Adipocyte (in vitro differentiated cells): ENCODE results near the gene VSNL1.

Source experiments
- DNase-seq: peaks from one replicate; pipeline ENCODE4 v3.0.0-alpha.2; 2015; ENCODE audit warnings: low read depth
- H3K27me3 ChIP-seq: replicated peaks from 2 replicates; pipeline ENCODE4 v1.7.0; 2013; ENCODE audit warnings: mild to moderate bottlenecking, low read length, moderate library complexity; ENCODE audit not compliant: control insufficient read depth, insufficient read depth
- H3K36me3 ChIP-seq: 2 replicates; pipeline ENCODE4 v1.7.0; 2013; ENCODE audit warnings: low read length, mild to moderate bottlenecking, moderate library complexity; ENCODE audit not compliant: control insufficient read depth, insufficient read depth, severe bottlenecking
- H3K4me1 ChIP-seq: 2 replicates; pipeline ENCODE4 v1.7.0; 2013; ENCODE audit warnings: mild to moderate bottlenecking, low read length, moderate library complexity; ENCODE audit not compliant: control insufficient read depth, insufficient read depth
- H3K4me3 ChIP-seq: 2 replicates; pipeline ENCODE4 v1.7.0; 2013; ENCODE audit warnings: mild to moderate bottlenecking, low read length, moderate library complexity
- H3K9ac ChIP-seq: 2 replicates; pipeline ENCODE4 v1.7.0; 2013; ENCODE audit warnings: mild to moderate bottlenecking, low read length, moderate library complexity
- H3K9me3 ChIP-seq: 2 replicates; pipeline ENCODE4 v1.7.0; 2013; ENCODE audit warnings: mild to moderate bottlenecking, low read length, moderate library complexity; ENCODE audit not compliant: control insufficient read depth

VSNL1 gene

GRCh38 chr2:17682098-17682857 lies 141.8 kb downstream of the VSNL1 start:
- Histone ChIP-seq H3K4me3 (no peak overlapping the region), H3K27me3 (no peaks in the 10 kb centered on the region), H3K4me1 (no peaks in the 10 kb centered on the region), H3K36me3 (peaks cover 51% of the 10 kb centered on the region), H3K9ac (no peak overlapping the region), H3K9me3 (no peaks in the 10 kb centered on the region)
- no peak for DNase-seq

GRCh38 chr2:17683981-17684380 lies 143.5 kb downstream of the VSNL1 start:
- no peaks in the 10 kb centered on the region for H3K4me1 ChIP-seq
- no peak overlapping the region for H3K4me3 ChIP-seq
- H3K9ac ChIP-seq, result no peak overlapping the region
- no peak for DNase-seq
- H3K9me3 ChIP-seq, result no peaks in the 10 kb centered on the region
- H3K27me3 ChIP-seq, result no peaks in the 10 kb centered on the region
- H3K36me3 ChIP-seq, result peaks cover 60% of the 10 kb centered on the region

DNA sequence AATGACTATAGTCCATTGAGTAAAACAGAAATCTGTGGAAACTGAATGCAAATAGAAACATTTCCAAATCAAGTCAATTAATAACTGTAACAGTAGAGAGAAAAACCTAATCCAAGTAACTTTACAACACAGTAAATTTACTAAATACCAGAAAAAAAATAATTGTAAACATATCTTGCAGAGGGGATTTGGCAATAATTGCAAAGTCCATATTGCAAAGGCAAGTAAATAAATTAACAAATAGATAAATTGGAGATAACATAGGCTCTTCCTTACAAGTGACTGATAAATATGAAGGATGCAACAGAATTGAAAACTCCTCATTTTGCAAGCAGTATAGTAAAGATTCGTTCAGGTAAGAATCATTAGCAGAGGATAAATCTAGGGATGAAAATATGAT lies 148.1 kb downstream of the VSNL1 start:
- Histone ChIP-seq H3K4me3 (no peak overlapping the region), H3K36me3 (peaks cover 41% of the 10 kb centered on the region), H3K27me3 (no peaks in the 10 kb centered on the region), H3K4me1 (no peaks in the 10 kb centered on the region), H3K9ac (no peak overlapping the region), H3K9me3 (no peaks in the 10 kb centered on the region)
- DNase-seq, result no peak

DNA sequence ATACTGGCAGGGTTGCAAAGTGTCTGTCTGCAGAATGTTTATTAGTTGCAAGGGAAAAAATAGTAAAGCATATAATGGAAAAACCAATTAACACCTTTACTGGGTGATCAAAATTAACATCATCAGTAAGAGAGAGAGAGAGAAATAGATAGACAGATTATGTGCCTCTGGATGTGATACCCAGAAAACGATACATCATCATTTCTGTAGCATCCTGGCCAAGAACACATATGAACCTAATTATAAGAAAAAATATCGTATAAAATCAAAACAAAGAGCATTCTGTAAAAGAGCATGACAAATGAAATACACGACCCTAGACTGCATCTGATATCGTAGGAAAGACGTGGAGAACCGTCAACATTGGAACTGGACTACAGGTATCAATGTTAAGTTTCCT lies 148.5 kb downstream of the VSNL1 start:
- Histone ChIP-seq H3K9ac (no peak overlapping the region), H3K27me3 (no peaks in the 10 kb centered on the region), H3K4me3 (no peak overlapping the region), H3K4me1 (no peaks in the 10 kb centered on the region), H3K9me3 (no peaks in the 10 kb centered on the region), H3K36me3 (peaks cover 41% of the 10 kb centered on the region)
- DNase-seq, result no peak

DNA sequence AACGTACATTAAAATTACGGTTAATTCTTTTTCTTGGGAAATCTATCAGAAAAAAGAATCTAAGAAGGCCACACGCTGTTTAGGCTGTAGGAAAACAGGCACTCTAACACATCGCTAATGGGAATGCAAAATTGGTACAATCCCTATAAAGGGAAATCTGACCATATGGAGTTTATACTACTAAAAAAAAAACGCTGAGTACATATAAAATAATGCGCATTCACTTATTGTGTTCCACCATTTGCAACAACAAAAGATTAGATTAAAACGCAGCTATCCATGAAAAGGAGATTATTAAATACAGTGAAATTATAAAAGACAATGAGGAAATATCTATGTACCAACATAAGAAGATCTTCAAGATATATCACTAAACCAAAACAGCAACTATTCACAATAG lies 150.3 kb downstream of the VSNL1 start:
- Histone ChIP-seq H3K9me3 (no peaks in the 10 kb centered on the region), H3K4me3 (no peak overlapping the region), H3K27me3 (no peaks in the 10 kb centered on the region), H3K4me1 (no peaks in the 10 kb centered on the region), H3K9ac (no peak overlapping the region), H3K36me3 (peaks cover 58% of the 10 kb centered on the region)
- DNase-seq, result no peak
